Muscle layer of colon (tissue), 2 donors: ENCODE results near the gene AXIN2.

Source experiments
- H3K27ac ChIP-seq: one replicate; pipeline ENCODE4 v1.7.0; 2013; ENCODE audit warnings: low read depth, mild to moderate bottlenecking, low read length, moderate library complexity
- H3K27me3 ChIP-seq, 2 donors: one replicate each; pipeline ENCODE4 v1.7.0; 2013; ENCODE audit warnings: low read length in 2 of 2, mild to moderate bottlenecking in 2 of 2; ENCODE audit not compliant: insufficient read depth in 2 of 2, control insufficient read depth in 1 of 2
- H3K36me3 ChIP-seq: one replicate; pipeline ENCODE4 v1.7.0; 2013; ENCODE audit warnings: mild to moderate bottlenecking, low read length; ENCODE audit not compliant: insufficient read depth
- H3K4me1 ChIP-seq: one replicate; pipeline ENCODE4 v1.7.0; 2013; ENCODE audit warnings: mild to moderate bottlenecking, low read length; ENCODE audit not compliant: insufficient read depth
- H3K4me3 ChIP-seq, 2 donors: one replicate each; pipeline ENCODE4 v1.7.0; 2013; ENCODE audit warnings: low read length in 2 of 2, low read depth in 1 of 2, mild to moderate bottlenecking in 1 of 2, moderate library complexity in 1 of 2
- H3K9ac ChIP-seq: one replicate; pipeline ENCODE4 v1.7.0; 2013; ENCODE audit warnings: low read length
- H3K9me3 ChIP-seq: one replicate; pipeline ENCODE4 v1.7.0; 2013; ENCODE audit warnings: mild to moderate bottlenecking, low read length
- donor health status: abdominal sarcoma.
- donor health status: Adenocarcinoma of cecum.

Gene AXIN2

GRCh38 chr17:65550758-65551157, 10.7 kb downstream of the AXIN2 start:
- Histone ChIP-seq H3K9me3 (no peaks in the 10 kb centered on the region), H3K27me3 (no peaks in the 10 kb centered on the region), H3K4me3 (no peak overlapping the region), H3K9ac (no peak overlapping the region), H3K27ac (no peak overlapping the region), H3K36me3 (peaks cover 16% of the 10 kb centered on the region), H3K4me1 (peaks cover 18% of the 10 kb centered on the region)

GRCh38 chr17:65550075-65550662, 11.3 kb downstream of the AXIN2 start:
- no peaks in the 10 kb centered on the region for H3K9me3 ChIP-seq
- no peak overlapping the region for H3K9ac ChIP-seq
- no peak overlapping the region for H3K27ac ChIP-seq
- no peaks in the 10 kb centered on the region for H3K27me3 ChIP-seq
- H3K4me3 ChIP-seq = no peak overlapping the region
- peaks cover 16% of the 10 kb centered on the region for H3K36me3 ChIP-seq
- peaks cover 18% of the 10 kb centered on the region for H3K4me1 ChIP-seq

- peaks cover 16% of the 10 kb centered on the region for H3K36me3 ChIP-seq
- no peak overlapping the region for H3K4me3 ChIP-seq
- no peak overlapping the region for H3K27ac ChIP-seq
- no peak overlapping the region for H3K9ac ChIP-seq
- no peaks in the 10 kb centered on the region for H3K27me3 ChIP-seq
- peaks cover 26% of the 10 kb centered on the region for H3K4me1 ChIP-seq
- H3K9me3 ChIP-seq = no peaks in the 10 kb centered on the region
These were observed 13.0 kb downstream of the AXIN2 start for GRCh38 chr17:65548269-65548969.

- no peak overlapping the region for H3K27ac ChIP-seq
- no peak overlapping the region for H3K4me3 ChIP-seq
- H3K9me3 ChIP-seq = no peaks in the 10 kb centered on the region
- peaks cover 35% of the 10 kb centered on the region for H3K4me1 ChIP-seq
- H3K27me3 ChIP-seq = no peaks in the 10 kb centered on the region
- H3K9ac ChIP-seq = no peak overlapping the region
- peaks cover 16% of the 10 kb centered on the region for H3K36me3 ChIP-seq
These were observed 14.2 kb downstream of the AXIN2 start for GRCh38 chr17:65547253-65547670.

- no peak overlapping the region for H3K27ac ChIP-seq
- H3K4me1 ChIP-seq = peaks cover 37% of the 10 kb centered on the region
- H3K36me3 ChIP-seq = peaks cover 15% of the 10 kb centered on the region
- H3K4me3 ChIP-seq = no peak overlapping the region
- H3K27me3 ChIP-seq = no peaks in the 10 kb centered on the region
- no peak overlapping the region for H3K9ac ChIP-seq
- H3K9me3 ChIP-seq = no peaks in the 10 kb centered on the region
These were observed 14.9 kb downstream of the AXIN2 start for GRCh38 chr17:65546579-65546978.

GRCh38 chr17:65545705-65546523, 15.5 kb downstream of the AXIN2 start:
- Histone ChIP-seq H3K9me3 (no peaks in the 10 kb centered on the region), H3K27ac (no peak overlapping the region), H3K4me3 (no peak overlapping the region), H3K36me3 (peaks cover 20% of the 10 kb centered on the region), H3K4me1 (peaks cover 37% of the 10 kb centered on the region), H3K9ac (no peak overlapping the region), H3K27me3 (no peaks in the 10 kb centered on the region)

GRCh38 chr17:65544672-65545071, 16.8 kb downstream of the AXIN2 start:
- H3K36me3 ChIP-seq = peaks cover 19% of the 10 kb centered on the region
- no peak overlapping the region for H3K9ac ChIP-seq
- no peak overlapping the region for H3K4me3 ChIP-seq
- H3K4me1 ChIP-seq = peaks cover 41% of the 10 kb centered on the region
- H3K9me3 ChIP-seq = no peaks in the 10 kb centered on the region
- H3K27ac ChIP-seq = no peak overlapping the region
- H3K27me3 ChIP-seq = no peaks in the 10 kb centered on the region

GRCh38 chr17:65542610-65543009, 18.8 kb downstream of the AXIN2 start:
- peaks cover 14% of the 10 kb centered on the region for H3K36me3 ChIP-seq
- H3K27ac ChIP-seq = no peak overlapping the region
- peaks cover 50% of the 10 kb centered on the region for H3K4me1 ChIP-seq
- no peak overlapping the region for H3K4me3 ChIP-seq
- no peak overlapping the region for H3K9ac ChIP-seq
- H3K9me3 ChIP-seq = no peaks in the 10 kb centered on the region
- no peaks in the 10 kb centered on the region for H3K27me3 ChIP-seq

- Histone ChIP-seq H3K4me3 (no peak overlapping the region), H3K36me3 (peaks cover 17% of the 10 kb centered on the region), H3K9ac (no peak overlapping the region), H3K27me3 (no peaks in the 10 kb centered on the region), H3K9me3 (no peaks in the 10 kb centered on the region), H3K27ac (no peak overlapping the region), H3K4me1 (peaks cover 45% of the 10 kb centered on the region)
These were observed 19.4 kb downstream of the AXIN2 start for GRCh38 chr17:65542067-65542466.

- H3K27ac ChIP-seq = no peak overlapping the region
- H3K9me3 ChIP-seq = no peaks in the 10 kb centered on the region
- H3K4me1 ChIP-seq = peaks cover 39% of the 10 kb centered on the region
- H3K27me3 ChIP-seq = no peaks in the 10 kb centered on the region
- no peak overlapping the region for H3K9ac ChIP-seq
- no peak overlapping the region for H3K4me3 ChIP-seq
- peaks cover 23% of the 10 kb centered on the region for H3K36me3 ChIP-seq
These were observed 20.0 kb downstream of the AXIN2 start for GRCh38 chr17:65541453-65541852.

GRCh38 chr17:65539630-65540266, 21.7 kb downstream of the AXIN2 start:
- no peaks in the 10 kb centered on the region for H3K27me3 ChIP-seq
- H3K4me3 ChIP-seq = no peak overlapping the region
- H3K36me3 ChIP-seq = peaks cover 40% of the 10 kb centered on the region
- H3K9ac ChIP-seq = no peak overlapping the region
- H3K4me1 ChIP-seq = peaks cover 31% of the 10 kb centered on the region
- H3K27ac ChIP-seq = no peak overlapping the region
- no peaks in the 10 kb centered on the region for H3K9me3 ChIP-seq
